HepG2 (cell line): Measurements from ENCODE around the gene LIPT2. TPM values are rescaled to one million over a fixed set of nuclear protein-coding genes. Genes with fewer than 3 reads are reported as not detected.

Experiments
- NFYB ChIP-seq: sonication (generic); formaldehyde crosslinking; IDR thresholded peaks from 2 replicates; pipeline ENCODE4 v1.4.0; 2020; ENCODE audit warnings: missing genetic modification reagents
- REL ChIP-seq: sonication (generic); formaldehyde crosslinking; conservative IDR thresholded peaks from 2 replicates; pipeline ENCODE4 v1.8.0; 2022; ENCODE audit warnings: mild to moderate bottlenecking, missing genetic modification reagents, moderate library complexity
- RXRB ChIP-seq: IDR thresholded peaks from 2 replicates; pipeline ENCODE4 v1.6.1; 2016; ENCODE audit warnings: borderline replicate concordance, missing genetic modification reagents, missing compliant biosample characterization
- SAFB2 ChIP-seq: sonication (generic); formaldehyde crosslinking; IDR thresholded peaks from 2 replicates; pipeline ENCODE4 v1.5.1; 2020; ENCODE audit warnings: missing genetic modification reagents, low read depth, mild to moderate bottlenecking, borderline replicate concordance
- THYN1 ChIP-seq: sonication (generic); formaldehyde crosslinking; IDR thresholded peaks from 2 replicates; pipeline ENCODE4 v1.8.1; 2023; ENCODE audit warnings: low read depth, mild to moderate bottlenecking, moderate library complexity, missing genetic modification reagents, borderline replicate concordance
- ZNF350 ChIP-seq: sonication (generic); formaldehyde crosslinking; IDR thresholded peaks from 2 replicates; pipeline ENCODE4 v1.4.0; 2020; ENCODE audit warnings: mild to moderate bottlenecking, low read depth, missing genetic modification reagents, borderline replicate concordance
- ZNF563 ChIP-seq: sonication (generic); formaldehyde crosslinking; IDR thresholded peaks from 2 replicates; pipeline ENCODE4 v1.8.0; 2022; ENCODE audit warnings: mild to moderate bottlenecking, moderate library complexity, missing genetic modification reagents
- ZNF629 ChIP-seq: sonication (generic); formaldehyde crosslinking; conservative IDR thresholded peaks from 2 replicates; pipeline ENCODE4 v1.5.0; 2020; ENCODE audit warnings: missing genetic modification reagents
- polyA plus RNA-seq, 8 experiments: library from polyadenylated mRNA; depleted of rRNA in 3 of 8; stranded (reverse) in 7 of 8; unstranded in 1 of 8; fragments of >200 nt; fragmentation: Illumina TruSeq in 4 of 8; extraction: Trizol in 4 of 8; gene quantifications; 2 replicates each; pipeline versions ENCODE4 v1.2.1 to v1.2.3, GENCODE V29; 2011 to 2016; ENCODE audit warnings: low read depth in 4 of 8, missing spikeins in 1 of 8, mixed read lengths in 1 of 8; ENCODE audit not compliant: insufficient read depth in 1 of 8
- total RNA-seq, 5 experiments: library from RNA; depleted of rRNA; stranded (reverse); fragments of >200 nt; fragmentation: Illumina TruSeq; extraction: Trizol; gene quantifications; 2 replicates each; pipeline ENCODE4 v1.2.3, GENCODE V29; 2016; ENCODE audit warnings: low read depth in 1 of 5
- TF ChIP-seq, protein P1 (sequence below): sonication (generic); formaldehyde crosslinking; IDR thresholded peaks from 2 replicates; pipeline ENCODE4 v1.5.1; 2020; ENCODE audit warnings: mild to moderate bottlenecking, missing genetic modification reagents, borderline replicate concordance
- TF ChIP-seq, protein P2 (sequence below): sonication (generic); formaldehyde crosslinking; IDR thresholded peaks from 2 replicates; pipeline ENCODE4 v1.8.0; 2022; ENCODE audit warnings: low read depth, missing genetic modification reagents
- TF ChIP-seq, protein P3 (sequence below), 2 experiments: fragments of 450-650 bp in 1 of 2; sonication (generic) in 1 of 2; formaldehyde crosslinking; IDR thresholded peaks; 2 replicates each; pipeline versions ENCODE4 v1.5.0 to v1.8.0; 2020 to 2022; ENCODE audit warnings: mild to moderate bottlenecking in 1 of 2, missing genetic modification reagents in 1 of 2
- TF ChIP-seq, protein P4 (sequence below): sonication (generic); formaldehyde crosslinking; IDR thresholded peaks from 2 replicates; pipeline ENCODE4 v1.8.0; 2022; ENCODE audit warnings: mild to moderate bottlenecking, missing genetic modification reagents; ENCODE audit not compliant: insufficient replicate concordance
- TF ChIP-seq, protein P5 (sequence below): sonication (generic); formaldehyde crosslinking; IDR thresholded peaks from 2 replicates; pipeline ENCODE4 v1.4.0; 2020; ENCODE audit warnings: missing genetic modification reagents, borderline replicate concordance

LIPT2 gene
- total and polyA plus RNA-seq, 2 of the 13 experiments (the other 11 are each of a cell fraction or from before 2014, with no cell fraction given) = 3.0 to 5.6 TPM

DNA sequence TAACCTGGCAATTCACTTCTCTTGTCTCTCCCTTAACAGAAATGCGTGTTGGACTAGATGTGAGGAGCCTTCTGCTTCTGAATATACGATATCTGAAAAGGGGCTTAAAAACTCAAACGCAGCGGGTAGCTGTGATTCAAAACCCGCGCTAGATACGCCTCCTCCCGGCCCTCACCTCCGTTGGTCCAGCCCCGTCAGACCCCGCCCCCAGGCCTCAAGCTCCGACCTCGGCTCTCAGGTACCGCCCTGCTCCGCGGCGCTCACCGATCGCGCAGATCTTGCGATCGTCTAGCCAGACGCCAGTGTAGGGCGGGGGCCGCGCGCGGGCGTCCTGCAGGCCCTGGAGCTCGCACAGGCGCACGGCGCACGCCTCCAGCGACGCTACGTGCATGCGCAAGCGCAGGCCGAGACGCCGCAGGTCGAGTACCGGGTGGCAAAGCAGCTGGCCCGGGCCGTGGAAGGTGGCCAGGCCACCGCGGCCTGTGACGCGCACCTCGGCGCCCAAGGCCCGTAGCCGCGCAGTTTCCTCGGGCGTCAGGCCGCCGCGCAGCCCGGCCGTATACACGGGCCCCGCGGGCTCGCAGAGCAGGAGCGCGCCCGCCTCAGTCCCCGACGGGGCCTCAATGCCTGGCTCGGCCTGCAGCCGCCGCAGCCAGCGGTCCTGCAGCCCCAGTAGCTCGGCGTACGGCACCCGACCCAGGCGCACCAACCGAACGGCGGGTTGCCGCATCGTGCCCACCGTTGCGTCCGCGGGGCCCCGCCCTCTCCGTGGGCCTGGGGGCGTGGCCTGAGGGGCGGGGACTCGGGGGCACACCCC, at the start of gene LIPT2 (continued):
- TF ChIP-seq, protein P1, sequence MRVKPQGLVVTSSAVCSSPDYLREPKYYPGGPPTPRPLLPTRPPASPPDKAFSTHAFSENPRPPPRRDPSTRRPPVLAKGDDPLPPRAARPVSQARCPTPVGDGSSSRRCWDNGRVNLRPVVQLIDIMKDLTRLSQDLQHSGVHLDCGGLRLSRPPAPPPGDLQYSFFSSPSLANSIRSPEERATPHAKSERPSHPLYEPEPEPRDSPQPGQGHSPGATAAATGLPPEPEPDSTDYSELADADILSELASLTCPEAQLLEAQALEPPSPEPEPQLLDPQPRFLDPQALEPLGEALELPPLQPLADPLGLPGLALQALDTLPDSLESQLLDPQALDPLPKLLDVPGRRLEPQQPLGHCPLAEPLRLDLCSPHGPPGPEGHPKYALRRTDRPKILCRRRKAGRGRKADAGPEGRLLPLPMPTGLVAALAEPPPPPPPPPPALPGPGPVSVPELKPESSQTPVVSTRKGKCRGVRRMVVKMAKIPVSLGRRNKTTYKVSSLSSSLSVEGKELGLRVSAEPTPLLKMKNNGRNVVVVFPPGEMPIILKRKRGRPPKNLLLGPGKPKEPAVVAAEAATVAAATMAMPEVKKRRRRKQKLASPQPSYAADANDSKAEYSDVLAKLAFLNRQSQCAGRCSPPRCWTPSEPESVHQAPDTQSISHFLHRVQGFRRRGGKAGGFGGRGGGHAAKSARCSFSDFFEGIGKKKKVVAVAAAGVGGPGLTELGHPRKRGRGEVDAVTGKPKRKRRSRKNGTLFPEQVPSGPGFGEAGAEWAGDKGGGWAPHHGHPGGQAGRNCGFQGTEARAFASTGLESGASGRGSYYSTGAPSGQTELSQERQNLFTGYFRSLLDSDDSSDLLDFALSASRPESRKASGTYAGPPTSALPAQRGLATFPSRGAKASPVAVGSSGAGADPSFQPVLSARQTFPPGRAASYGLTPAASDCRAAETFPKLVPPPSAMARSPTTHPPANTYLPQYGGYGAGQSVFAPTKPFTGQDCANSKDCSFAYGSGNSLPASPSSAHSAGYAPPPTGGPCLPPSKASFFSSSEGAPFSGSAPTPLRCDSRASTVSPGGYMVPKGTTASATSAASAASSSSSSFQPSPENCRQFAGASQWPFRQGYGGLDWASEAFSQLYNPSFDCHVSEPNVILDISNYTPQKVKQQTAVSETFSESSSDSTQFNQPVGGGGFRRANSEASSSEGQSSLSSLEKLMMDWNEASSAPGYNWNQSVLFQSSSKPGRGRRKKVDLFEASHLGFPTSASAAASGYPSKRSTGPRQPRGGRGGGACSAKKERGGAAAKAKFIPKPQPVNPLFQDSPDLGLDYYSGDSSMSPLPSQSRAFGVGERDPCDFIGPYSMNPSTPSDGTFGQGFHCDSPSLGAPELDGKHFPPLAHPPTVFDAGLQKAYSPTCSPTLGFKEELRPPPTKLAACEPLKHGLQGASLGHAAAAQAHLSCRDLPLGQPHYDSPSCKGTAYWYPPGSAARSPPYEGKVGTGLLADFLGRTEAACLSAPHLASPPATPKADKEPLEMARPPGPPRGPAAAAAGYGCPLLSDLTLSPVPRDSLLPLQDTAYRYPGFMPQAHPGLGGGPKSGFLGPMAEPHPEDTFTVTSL (CRISPR knock-in tag) = no peak
- peak; percentile 97 for TF ChIP-seq ZNF563 (CRISPR knock-in tag)
- TF ChIP-seq THYN1 (CRISPR knock-in tag) = no peak; the same call in 1 of the 2 replicates
- TF ChIP-seq, protein P2, sequence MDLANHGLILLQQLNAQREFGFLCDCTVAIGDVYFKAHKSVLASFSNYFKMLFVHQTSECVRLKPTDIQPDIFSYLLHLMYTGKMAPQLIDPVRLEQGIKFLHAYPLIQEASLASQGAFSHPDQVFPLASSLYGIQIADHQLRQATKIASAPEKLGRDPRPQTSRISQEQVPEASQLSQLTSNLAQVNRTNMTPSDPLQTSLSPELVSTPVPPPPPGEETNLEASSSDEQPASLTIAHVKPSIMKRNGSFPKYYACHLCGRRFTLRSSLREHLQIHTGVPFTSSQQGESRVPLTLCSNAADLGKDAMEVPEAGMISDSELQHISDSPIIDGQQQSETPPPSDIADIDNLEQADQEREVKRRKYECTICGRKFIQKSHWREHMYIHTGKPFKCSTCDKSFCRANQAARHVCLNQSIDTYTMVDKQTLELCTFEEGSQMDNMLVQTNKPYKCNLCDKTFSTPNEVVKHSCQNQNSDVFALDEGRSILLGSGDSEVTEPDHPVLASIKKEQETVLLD (CRISPR knock-in tag) = peak; percentile 56
- TF ChIP-seq ZNF350 (CRISPR knock-in tag) = 0 out of 2 replicates have a peak, but pooled peaks have one; percentile 46
- peak; percentile 74 for TF ChIP-seq NFYB
- TF ChIP-seq SAFB2 (CRISPR knock-in tag) = peak; percentile 72
- TF ChIP-seq, protein P3, sequence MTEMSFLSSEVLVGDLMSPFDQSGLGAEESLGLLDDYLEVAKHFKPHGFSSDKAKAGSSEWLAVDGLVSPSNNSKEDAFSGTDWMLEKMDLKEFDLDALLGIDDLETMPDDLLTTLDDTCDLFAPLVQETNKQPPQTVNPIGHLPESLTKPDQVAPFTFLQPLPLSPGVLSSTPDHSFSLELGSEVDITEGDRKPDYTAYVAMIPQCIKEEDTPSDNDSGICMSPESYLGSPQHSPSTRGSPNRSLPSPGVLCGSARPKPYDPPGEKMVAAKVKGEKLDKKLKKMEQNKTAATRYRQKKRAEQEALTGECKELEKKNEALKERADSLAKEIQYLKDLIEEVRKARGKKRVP (CRISPR knock-in tag; IDR thresholded peaks at IDR 0.05) = peak in 1 of 2 experiments; percentile 34; a peak in 1 of 4 replicates
- TF ChIP-seq, protein P4, sequence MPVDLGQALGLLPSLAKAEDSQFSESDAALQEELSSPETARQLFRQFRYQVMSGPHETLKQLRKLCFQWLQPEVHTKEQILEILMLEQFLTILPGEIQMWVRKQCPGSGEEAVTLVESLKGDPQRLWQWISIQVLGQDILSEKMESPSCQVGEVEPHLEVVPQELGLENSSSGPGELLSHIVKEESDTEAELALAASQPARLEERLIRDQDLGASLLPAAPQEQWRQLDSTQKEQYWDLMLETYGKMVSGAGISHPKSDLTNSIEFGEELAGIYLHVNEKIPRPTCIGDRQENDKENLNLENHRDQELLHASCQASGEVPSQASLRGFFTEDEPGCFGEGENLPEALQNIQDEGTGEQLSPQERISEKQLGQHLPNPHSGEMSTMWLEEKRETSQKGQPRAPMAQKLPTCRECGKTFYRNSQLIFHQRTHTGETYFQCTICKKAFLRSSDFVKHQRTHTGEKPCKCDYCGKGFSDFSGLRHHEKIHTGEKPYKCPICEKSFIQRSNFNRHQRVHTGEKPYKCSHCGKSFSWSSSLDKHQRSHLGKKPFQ = peak; percentile 85
- TF ChIP-seq, protein P5, sequence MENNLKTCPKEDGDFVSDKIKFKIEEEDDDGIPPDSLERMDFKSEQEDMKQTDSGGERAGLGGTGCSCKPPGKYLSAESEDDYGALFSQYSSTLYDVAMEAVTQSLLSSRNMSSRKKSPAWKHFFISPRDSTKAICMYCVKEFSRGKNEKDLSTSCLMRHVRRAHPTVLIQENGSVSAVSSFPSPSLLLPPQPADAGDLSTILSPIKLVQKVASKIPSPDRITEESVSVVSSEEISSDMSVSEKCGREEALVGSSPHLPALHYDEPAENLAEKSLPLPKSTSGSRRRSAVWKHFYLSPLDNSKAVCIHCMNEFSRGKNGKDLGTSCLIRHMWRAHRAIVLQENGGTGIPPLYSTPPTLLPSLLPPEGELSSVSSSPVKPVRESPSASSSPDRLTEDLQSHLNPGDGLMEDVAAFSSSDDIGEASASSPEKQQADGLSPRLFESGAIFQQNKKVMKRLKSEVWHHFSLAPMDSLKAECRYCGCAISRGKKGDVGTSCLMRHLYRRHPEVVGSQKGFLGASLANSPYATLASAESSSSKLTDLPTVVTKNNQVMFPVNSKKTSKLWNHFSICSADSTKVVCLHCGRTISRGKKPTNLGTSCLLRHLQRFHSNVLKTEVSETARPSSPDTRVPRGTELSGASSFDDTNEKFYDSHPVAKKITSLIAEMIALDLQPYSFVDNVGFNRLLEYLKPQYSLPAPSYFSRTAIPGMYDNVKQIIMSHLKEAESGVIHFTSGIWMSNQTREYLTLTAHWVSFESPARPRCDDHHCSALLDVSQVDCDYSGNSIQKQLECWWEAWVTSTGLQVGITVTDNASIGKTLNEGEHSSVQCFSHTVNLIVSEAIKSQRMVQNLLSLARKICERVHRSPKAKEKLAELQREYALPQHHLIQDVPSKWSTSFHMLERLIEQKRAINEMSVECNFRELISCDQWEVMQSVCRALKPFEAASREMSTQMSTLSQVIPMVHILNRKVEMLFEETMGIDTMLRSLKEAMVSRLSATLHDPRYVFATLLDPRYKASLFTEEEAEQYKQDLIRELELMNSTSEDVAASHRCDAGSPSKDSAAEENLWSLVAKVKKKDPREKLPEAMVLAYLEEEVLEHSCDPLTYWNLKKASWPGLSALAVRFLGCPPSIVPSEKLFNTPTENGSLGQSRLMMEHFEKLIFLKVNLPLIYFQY (CRISPR knock-in tag) = peak; percentile 87; the same call in 1 of the 2 replicates
- TF ChIP-seq RXRB (CRISPR knock-in tag) = no peak
- no peak for TF ChIP-seq REL (CRISPR knock-in tag)
- 0 out of 2 replicates have a peak, but pooled peaks have one; percentile 35 for TF ChIP-seq ZNF629 (CRISPR knock-in tag)
